ENCODE results near the gene SPDYE1.
A peak's percentile ranks its signal among the peaks of the same experiment; 100 is the strongest.
"Not testable (repeated sequence)": the region's sequence is repeated elsewhere in the genome, so short reads cannot be mapped to it uniquely, and the experiment has no call there.

SPDYE1 gene

DNA sequence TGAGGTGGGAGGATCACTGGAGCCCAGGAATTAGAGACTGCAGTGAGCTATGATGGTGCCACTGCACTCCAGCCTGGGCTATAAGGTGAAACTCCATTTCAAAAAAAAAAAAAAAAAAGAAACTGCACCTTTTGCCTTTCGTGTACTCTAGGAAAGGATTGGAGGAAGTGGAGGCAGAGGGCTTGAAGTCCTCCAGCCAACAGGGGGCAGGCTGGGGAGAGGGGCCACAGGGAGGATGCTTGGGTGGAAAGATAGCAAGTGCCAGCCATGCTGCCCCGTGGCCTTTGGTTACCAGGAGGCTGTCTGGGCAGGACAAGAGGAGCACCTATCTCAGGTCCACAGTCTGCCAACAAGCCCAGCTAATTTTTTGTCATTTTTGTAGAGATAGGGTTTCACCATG, 14.0 kb upstream of the SPDYE1 start:
- H3F3A ChIP-seq (ENCODE audit: insufficient read depth, low read length); H3K4me2 ChIP-seq (ENCODE audit: low read length); H3K27ac ChIP-seq (ENCODE audit: low read depth, low read length, poor library complexity, severe bottlenecking); H3K9me2 ChIP-seq (ENCODE audit: low read depth, low read length); H2AFZ ChIP-seq (ENCODE audit: low read length); H3K4me3 ChIP-seq (ENCODE audit: low read depth, low read length, poor library complexity, severe bottlenecking); H3K9me3 ChIP-seq (ENCODE audit: low read length); H3K36me3 ChIP-seq (ENCODE audit: insufficient read depth, low read length); H3K9ac ChIP-seq (ENCODE audit: low read length); H3K79me2 ChIP-seq (ENCODE audit: insufficient read depth, low read length); H4K20me1 ChIP-seq (ENCODE audit: insufficient read depth, low read length); H3K27me3 ChIP-seq (ENCODE audit: insufficient read depth, low read length); H3K4me1 ChIP-seq (ENCODE audit: insufficient read depth, low read length, severe bottlenecking): not testable (repeated sequence)
- TF ChIP-seq, protein P1, sequence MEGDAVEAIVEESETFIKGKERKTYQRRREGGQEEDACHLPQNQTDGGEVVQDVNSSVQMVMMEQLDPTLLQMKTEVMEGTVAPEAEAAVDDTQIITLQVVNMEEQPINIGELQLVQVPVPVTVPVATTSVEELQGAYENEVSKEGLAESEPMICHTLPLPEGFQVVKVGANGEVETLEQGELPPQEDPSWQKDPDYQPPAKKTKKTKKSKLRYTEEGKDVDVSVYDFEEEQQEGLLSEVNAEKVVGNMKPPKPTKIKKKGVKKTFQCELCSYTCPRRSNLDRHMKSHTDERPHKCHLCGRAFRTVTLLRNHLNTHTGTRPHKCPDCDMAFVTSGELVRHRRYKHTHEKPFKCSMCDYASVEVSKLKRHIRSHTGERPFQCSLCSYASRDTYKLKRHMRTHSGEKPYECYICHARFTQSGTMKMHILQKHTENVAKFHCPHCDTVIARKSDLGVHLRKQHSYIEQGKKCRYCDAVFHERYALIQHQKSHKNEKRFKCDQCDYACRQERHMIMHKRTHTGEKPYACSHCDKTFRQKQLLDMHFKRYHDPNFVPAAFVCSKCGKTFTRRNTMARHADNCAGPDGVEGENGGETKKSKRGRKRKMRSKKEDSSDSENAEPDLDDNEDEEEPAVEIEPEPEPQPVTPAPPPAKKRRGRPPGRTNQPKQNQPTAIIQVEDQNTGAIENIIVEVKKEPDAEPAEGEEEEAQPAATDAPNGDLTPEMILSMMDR (IDR thresholded peaks at IDR 0.05; ENCODE audit: low read length) = peak; percentile 28; the same call in 1 of the 2 replicates

DNA sequence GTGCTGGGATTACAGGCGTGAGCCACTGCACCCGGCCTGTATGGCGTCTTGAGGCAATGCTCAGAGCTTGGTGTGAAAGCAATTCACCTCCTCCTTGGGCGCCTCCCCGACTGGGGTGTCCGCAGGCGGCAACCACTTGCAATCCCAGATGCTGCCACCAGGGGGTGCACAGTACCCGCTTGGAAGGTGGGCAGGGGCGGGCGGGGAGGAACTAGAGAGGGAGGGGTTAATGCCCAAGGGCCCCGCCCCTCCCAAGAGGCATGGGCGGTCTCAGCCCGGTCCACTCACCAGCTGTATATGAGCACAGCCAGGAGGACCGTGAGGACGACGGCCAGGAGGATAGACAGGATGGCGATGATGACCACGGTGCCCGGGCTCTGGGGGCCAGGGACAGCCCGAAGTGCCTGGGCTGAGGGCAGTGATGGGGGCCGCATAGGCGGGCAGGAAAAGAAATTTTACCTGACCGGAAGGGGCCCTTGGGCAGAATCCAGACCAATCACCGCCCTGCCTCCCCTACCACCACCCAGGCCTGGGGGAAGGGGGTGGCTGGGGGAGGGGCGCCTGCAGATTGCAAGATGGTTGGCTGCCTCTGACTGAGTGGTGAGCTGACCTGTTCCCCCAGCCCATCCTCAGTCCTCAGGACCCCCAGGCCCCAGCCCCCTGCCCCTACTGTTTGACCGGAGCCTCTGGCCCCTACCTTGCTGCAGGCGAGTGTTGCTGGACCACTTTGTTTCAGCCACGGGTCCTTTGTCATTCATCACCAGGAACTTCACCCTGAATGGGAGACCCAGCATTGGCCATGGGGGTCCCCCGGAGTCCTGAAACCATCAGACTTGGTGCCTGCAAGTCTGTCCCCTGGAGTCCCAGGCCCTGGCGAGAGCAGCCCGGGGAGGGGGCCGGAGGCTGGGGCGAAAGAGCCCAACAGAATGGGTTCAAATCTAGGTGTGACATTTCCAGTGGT, 11.5 kb upstream of the SPDYE1 start:
- H3F3A ChIP-seq (ENCODE audit: insufficient read depth, low read length); H3K9me2 ChIP-seq (ENCODE audit: low read depth, low read length); H3K27ac ChIP-seq (ENCODE audit: low read depth, low read length, poor library complexity, severe bottlenecking); H3K9ac ChIP-seq (ENCODE audit: low read length); H3K36me3 ChIP-seq (ENCODE audit: insufficient read depth, low read length); H3K9me3 ChIP-seq (ENCODE audit: low read length); H2AFZ ChIP-seq (ENCODE audit: low read length); H3K4me1 ChIP-seq (ENCODE audit: insufficient read depth, low read length, severe bottlenecking); H3K79me2 ChIP-seq (ENCODE audit: insufficient read depth, low read length); H3K27me3 ChIP-seq (ENCODE audit: insufficient read depth, low read length); H4K20me1 ChIP-seq (ENCODE audit: insufficient read depth, low read length): not testable (repeated sequence)
- H3K4me3 ChIP-seq (ENCODE audit: low read depth, low read length, poor library complexity, severe bottlenecking) = peak overlapping the region; percentile 47
- TF ChIP-seq, protein P1 (IDR thresholded peaks at IDR 0.05; ENCODE audit: low read length) = peak; percentile 46
- peak overlapping the region; percentile 68 for H3K4me2 ChIP-seq (ENCODE audit: low read length)

DNA sequence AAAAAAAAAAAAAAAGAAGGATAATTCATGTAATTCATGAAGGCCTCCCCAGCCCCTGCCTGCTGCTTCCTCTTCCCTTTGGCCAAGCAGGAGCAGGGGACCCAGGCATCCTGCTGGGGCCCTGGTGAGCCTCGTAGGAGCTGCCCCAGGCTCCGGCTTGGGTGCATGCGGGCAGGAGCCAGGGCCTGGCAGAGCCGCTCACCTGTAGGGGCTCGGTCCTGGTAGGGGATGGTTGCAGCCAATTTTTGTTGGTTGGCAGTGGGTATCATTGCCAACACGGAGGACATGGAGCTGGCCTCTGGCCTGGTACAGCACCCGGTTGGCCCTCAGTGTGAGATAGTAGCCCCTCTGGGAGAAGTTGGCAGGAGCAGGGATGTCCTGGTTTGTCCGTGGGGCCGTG, 10.2 kb upstream of the SPDYE1 start:
- H3K4me1 ChIP-seq (ENCODE audit: insufficient read depth, low read length, severe bottlenecking); H2AFZ ChIP-seq (ENCODE audit: low read length); H3K4me2 ChIP-seq (ENCODE audit: low read length); H3K9ac ChIP-seq (ENCODE audit: low read length); H3K9me3 ChIP-seq (ENCODE audit: low read length); H3F3A ChIP-seq (ENCODE audit: insufficient read depth, low read length); H4K20me1 ChIP-seq (ENCODE audit: insufficient read depth, low read length); H3K4me3 ChIP-seq (ENCODE audit: low read depth, low read length, poor library complexity, severe bottlenecking); H3K36me3 ChIP-seq (ENCODE audit: insufficient read depth, low read length); H3K27me3 ChIP-seq (ENCODE audit: insufficient read depth, low read length); H3K27ac ChIP-seq (ENCODE audit: low read depth, low read length, poor library complexity, severe bottlenecking); H3K79me2 ChIP-seq (ENCODE audit: insufficient read depth, low read length); H3K9me2 ChIP-seq (ENCODE audit: low read depth, low read length): not testable (repeated sequence)

DNA sequence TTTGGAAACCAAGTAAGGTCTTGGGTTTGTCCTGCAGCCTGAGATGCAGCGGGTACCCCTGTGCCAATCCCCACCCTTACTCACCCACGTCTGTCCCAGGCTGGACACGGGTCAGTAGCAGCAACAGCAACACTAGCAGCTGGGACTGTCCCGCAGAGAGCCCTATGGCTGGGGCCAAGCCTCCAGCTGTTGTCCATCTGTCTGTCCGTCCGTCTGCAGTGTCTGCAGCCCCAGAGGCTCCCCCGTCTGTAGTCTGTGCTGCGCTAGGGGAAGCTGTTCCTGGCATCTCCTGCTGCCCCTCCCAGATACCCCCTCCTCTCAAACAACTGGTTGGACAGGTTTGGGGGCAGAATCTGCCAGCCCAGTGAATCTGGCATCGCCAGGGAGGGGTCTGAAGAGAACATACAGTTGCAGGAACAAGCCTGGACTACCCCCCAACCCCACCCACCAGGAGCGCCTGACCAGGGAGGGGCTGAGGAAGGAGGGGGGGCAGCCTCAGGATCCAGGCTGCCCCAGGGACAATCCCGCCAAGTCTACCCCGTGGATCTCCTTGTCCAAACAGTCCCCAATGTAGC, 7.6 kb upstream of the SPDYE1 start:
- not testable (repeated sequence) for H3K9ac ChIP-seq (ENCODE audit: low read length); H3K27ac ChIP-seq (ENCODE audit: low read depth, low read length, poor library complexity, severe bottlenecking); H3K79me2 ChIP-seq (ENCODE audit: insufficient read depth, low read length); H3K4me1 ChIP-seq (ENCODE audit: insufficient read depth, low read length, severe bottlenecking); H3F3A ChIP-seq (ENCODE audit: insufficient read depth, low read length); H3K36me3 ChIP-seq (ENCODE audit: insufficient read depth, low read length); H3K9me2 ChIP-seq (ENCODE audit: low read depth, low read length); H2AFZ ChIP-seq (ENCODE audit: low read length); H3K4me2 ChIP-seq (ENCODE audit: low read length); H3K9me3 ChIP-seq (ENCODE audit: low read length); H3K4me3 ChIP-seq (ENCODE audit: low read depth, low read length, poor library complexity, severe bottlenecking); H3K27me3 ChIP-seq (ENCODE audit: insufficient read depth, low read length); H4K20me1 ChIP-seq (ENCODE audit: insufficient read depth, low read length)

DNA sequence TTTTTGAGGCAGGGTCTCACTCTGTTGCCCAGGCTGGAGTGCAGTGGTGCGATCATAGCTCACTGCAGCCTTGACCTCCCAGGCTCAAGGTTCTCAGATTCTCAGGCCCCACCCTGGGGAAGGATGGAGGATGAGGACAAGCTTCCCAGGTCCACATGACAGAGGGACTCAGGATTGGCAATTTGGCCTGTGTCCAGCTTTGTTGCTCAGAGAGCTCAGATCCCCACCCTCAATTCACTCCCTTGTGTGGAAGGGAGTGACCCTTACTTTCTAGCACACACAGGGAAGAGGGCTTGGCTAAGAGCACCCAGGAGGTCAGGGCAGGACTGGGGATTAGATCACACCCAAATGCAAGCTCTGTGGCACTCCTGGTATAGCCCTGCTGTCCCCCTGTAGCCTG, 6.9 kb upstream of the SPDYE1 start:
- not testable (repeated sequence) for H3K27ac ChIP-seq (ENCODE audit: low read depth, low read length, poor library complexity, severe bottlenecking); H3K27me3 ChIP-seq (ENCODE audit: insufficient read depth, low read length); H3K9me3 ChIP-seq (ENCODE audit: low read length); H3F3A ChIP-seq (ENCODE audit: insufficient read depth, low read length); H3K79me2 ChIP-seq (ENCODE audit: insufficient read depth, low read length); H2AFZ ChIP-seq (ENCODE audit: low read length); H4K20me1 ChIP-seq (ENCODE audit: insufficient read depth, low read length); H3K4me2 ChIP-seq (ENCODE audit: low read length); H3K4me1 ChIP-seq (ENCODE audit: insufficient read depth, low read length, severe bottlenecking); H3K36me3 ChIP-seq (ENCODE audit: insufficient read depth, low read length); H3K9ac ChIP-seq (ENCODE audit: low read length); H3K4me3 ChIP-seq (ENCODE audit: low read depth, low read length, poor library complexity, severe bottlenecking); H3K9me2 ChIP-seq (ENCODE audit: low read depth, low read length)

DNA sequence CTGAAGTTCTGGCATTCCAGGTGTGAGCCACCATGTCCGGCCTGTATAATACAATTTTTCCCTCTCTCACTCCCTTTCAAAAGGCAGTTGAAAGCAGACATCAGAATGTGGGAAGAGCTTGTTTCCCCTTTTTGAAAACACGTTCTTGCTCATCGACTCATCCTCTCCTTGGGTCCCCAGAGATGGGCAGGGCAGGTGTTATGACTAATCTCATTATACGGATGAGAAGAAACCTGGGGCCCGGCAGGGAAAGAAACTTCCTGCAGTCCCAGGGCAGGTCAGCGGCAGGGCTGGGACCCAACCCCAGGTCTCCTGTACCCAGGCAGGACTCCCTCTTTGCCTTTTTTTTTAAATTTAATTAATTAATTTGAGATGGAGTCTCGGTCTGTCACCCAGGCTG, 4.8 kb upstream of the SPDYE1 start:
- not testable (repeated sequence) for H3K36me3 ChIP-seq (ENCODE audit: insufficient read depth, low read length); H3K9ac ChIP-seq (ENCODE audit: low read length); H3K4me3 ChIP-seq (ENCODE audit: low read depth, low read length, poor library complexity, severe bottlenecking); H3K9me2 ChIP-seq (ENCODE audit: low read depth, low read length); H2AFZ ChIP-seq (ENCODE audit: low read length); H3K27ac ChIP-seq (ENCODE audit: low read depth, low read length, poor library complexity, severe bottlenecking); H3K4me1 ChIP-seq (ENCODE audit: insufficient read depth, low read length, severe bottlenecking); H3K9me3 ChIP-seq (ENCODE audit: low read length); H3K79me2 ChIP-seq (ENCODE audit: insufficient read depth, low read length); H3K27me3 ChIP-seq (ENCODE audit: insufficient read depth, low read length); H3F3A ChIP-seq (ENCODE audit: insufficient read depth, low read length); H3K4me2 ChIP-seq (ENCODE audit: low read length); H4K20me1 ChIP-seq (ENCODE audit: insufficient read depth, low read length)

All from OCI-LY1 (cell line).